Mesenteric fat pad (tissue), 1 donor: ENCODE data around the gene EMC8. TPM values are rescaled to one million over a fixed set of nuclear protein-coding genes. Genes with fewer than 3 reads are reported as not detected.

Experiments
- DNase-seq: peaks from one replicate; pipeline ENCODE4 v3.0.0-alpha.2; 2020; ENCODE audit warnings: low spot score
- total RNA-seq: library from RNA; stranded (reverse); fragmentation: NEBNext Ultra II Directional; extraction: Animal tissue kit (Norgen Biotek cat#: 25700); gene quantifications from one replicate; pipeline ENCODE4 v1.2.1, GENCODE V29; 2021
- donor health status: DM: yes; HTN: yes; CAD: no.

The EMC8 gene
- total RNA-seq, 1 donor from 2014 or later = 31.5 TPM

DNA sequence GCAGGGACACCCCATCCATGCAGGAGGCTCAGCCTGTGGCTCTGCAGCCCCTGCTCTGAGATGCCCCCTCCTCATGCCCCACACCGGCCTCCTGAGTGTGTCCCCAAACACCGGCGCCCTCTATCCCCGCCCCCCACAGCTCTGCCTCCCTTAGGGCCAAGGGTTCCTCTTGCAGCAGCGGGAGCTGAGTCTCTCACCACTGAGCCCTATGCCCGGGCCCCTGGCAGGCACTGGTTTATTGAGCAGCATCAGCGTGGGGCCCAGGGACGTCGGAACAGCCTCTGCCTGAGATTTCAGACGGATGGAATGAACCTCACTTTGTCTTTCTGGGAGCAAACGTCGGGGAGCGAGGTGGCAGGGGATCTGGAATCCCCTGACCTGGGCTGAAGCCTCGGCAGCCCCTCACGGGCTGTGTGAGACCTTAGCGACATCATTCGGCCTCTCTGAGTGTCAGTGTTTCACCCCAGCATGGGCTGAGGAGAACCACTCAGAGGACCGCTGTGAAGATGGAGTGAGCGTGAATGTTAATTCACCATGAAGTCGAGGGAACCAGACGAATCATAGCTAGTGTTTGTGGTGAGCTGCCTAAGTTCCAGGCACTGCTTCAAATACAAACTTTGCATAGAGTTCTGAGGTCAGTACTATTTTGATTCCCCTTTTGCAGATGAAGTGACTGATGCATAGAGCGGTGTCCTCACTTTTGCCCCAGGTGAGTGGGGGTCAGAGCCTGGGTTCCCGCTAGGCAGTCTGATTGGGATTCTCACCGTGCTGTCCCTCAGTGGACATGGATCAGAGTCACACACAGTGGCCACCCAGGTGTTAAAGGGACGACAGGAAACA, 43.2 kb downstream of the EMC8 start:
- no peak for DNase-seq

DNA sequence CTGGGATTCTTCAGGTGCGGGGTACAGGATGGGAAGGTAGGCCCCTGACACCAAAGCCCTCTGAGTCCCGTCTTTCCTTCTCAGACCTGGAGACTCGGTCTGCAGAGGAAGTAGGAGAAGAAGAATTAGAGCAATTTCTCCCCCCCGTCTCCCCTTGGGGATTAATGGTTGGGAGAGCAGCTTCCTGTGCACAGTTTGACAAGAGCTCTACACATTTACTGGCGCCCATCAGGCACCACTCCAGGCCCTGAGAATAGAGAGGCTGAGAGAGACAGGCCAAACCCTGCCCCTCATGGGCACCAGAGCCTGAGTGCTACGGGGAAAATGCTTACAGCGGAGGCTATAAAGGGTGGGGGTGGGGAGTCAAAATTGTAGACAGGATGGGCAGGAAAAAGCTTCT, 44.9 kb downstream of the EMC8 start:
- no peak for DNase-seq

DNA sequence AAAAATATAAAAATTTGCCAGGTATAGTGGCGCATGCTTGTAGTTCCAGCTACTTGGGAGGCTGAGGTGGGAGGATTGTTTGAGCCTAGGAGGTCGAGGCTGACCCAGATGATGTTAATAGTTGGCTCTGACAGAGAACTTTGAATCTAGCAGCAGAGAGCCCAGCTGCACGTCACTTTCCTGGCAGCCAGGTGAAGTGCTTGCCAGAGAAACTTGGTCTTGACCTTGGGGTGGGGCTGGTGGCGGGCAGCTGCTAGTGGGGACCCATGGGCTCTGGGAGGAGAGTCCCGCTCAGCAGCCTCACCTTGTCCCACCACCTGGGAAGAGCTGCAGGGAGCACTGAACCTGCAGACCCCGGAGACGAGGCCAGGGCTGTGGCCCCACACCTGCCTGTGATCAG, 45.4 kb downstream of the EMC8 start:
- no peak for DNase-seq

DNA sequence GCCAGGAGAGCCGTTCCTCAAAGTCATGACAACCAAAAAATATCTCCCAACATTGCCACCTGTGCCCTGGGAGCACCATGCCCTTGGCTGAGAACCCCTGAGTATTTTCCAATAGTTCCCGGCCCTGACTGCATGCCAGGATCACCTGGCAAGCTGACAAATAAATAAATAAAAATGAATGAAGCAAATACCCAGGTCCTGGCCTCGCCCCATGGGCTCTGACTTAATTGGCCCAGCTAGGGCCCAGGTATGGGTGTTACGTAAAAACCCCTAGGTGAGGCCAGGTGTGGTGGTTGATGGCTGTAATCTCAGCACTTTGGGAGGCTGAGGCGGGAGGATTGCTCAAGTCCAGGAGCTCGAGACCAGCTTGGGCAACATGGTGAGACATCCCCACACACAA, 45.8 kb downstream of the EMC8 start:
- DNase-seq = no peak

DNA sequence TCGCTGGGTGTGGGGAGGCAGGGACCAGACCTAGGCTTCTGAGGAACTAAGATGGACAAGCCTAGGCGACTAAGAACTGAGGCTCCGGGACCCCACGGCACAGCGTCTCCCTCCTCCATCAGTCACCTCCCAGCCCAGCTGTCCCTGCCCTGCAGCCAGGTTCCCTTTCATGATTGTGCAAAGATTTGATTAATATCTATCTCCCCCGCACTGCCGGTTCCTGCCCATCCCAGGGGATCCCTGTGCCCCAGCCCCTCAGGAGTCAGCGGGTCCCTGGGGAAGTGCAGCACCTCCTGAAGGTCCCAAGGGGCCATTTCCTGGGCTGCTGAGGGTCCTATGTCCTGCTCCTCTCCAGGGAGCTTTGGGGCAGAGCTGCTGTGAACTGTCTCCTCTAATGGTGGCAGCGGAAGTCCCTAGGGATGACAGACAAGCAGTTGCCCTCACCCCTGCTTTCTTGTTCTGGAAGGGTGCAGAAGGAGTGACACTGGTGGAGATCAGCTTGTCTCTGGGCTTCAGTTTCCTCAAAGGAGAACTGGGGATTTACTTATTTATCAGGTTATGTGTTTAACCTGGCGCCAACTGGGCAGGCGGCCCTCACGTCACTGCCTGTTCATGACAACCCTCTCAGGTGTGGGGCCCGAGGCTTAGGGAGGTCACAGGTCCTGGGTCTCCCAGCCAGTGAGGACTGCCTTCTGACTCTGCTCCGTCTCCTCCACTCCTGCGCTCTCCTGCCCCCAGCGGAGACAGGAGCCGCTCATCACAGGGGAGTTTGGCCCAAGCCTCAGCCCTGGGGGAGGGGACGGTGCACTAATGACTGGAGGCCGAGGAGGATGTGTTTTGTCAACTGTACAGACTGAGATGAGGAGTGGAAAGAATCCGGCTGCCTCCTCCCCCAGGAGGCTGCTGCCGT, 46.6 kb downstream of the EMC8 start:
- DNase-seq = no peak

DNA sequence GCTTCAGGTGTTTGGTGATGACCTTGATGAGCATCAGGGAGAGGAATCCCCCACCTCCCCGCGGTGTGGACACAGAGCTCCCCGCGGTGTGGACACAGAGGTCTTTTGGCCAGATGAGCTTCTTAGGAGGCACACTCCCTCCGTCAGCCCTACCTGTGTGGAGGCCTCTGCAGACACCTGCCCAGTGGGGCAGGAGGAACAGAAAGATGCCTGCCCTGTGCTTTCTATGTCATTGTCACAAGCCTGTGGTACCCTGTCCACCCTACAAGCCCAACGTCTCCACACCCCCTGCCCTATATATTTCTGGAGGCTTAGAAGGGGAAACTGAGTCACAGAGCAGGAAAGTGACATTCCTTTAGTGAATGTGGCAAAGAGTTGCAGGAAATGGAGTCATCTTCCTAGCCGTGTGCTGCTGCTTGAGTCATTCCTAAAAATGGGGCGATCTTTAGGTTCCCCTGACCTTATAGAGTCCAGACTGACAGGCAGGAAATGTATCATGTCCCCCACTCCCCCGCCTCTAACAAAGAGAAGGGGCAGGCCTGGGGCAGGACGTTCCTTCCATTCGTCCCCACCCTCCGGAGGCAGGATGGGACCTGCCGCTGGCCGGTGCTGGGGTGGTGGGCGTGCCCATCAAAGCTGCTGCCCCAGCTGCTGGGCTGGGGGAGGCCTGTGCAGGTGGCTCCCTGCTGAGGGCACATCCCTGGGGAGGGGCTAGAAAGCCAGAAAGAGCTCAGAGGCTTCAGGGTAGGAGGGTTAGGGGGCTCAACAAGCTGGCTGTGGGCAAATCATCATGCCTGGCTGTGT, 47.4 kb downstream of the EMC8 start:
- DNase-seq = no peak

DNA sequence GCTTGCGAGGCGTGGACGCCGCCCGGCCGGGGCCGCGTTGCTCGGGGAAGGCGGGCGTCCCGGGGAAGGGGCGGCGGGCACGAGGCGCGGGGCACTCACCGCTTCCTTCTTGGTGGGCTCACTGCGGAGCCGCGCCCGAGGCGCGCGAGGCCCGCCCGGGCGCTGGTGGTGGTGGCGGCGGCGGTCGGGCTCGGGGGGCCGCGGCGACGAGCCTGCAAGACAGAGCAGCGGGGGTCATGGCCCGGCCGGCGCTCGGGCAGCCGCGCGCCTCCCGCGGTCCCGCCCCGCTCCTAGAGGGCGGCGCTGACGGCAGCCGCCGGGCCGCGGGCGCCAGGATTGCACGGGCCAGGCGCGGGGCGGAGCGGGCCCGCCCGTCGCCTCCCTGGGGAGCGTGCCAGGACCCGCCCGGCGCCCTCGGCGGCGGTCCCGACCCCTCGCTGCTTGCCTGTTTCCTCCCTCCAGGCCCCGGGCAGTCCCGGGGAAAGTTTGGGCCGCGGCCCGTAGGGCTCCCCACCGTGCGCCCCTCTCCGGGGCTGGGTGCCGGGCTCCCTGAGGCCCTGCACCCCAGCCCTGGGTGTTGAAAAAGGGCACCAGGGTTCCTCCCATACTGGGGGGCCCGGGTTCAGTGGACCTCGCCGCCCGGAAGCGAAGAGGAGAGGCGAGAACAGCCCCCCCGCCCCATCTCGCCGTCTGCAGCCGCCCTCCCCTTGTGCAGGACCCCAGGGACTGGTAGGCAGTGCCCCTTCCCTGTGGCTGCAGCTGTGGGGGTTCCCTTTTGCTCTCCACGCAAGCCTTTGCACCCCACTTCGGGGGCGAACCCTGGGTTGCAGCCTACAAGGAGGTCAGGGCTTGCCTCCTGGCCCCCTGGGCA, 48.3 kb downstream of the EMC8 start, which contains the start of gene C16orf74:
C16orf74 (minus strand) TSS at position 270 of the 871 bp plus-strand sequence. CDS start 15,879 bp downstream, outside the sequence.
- no peak for DNase-seq

DNA sequence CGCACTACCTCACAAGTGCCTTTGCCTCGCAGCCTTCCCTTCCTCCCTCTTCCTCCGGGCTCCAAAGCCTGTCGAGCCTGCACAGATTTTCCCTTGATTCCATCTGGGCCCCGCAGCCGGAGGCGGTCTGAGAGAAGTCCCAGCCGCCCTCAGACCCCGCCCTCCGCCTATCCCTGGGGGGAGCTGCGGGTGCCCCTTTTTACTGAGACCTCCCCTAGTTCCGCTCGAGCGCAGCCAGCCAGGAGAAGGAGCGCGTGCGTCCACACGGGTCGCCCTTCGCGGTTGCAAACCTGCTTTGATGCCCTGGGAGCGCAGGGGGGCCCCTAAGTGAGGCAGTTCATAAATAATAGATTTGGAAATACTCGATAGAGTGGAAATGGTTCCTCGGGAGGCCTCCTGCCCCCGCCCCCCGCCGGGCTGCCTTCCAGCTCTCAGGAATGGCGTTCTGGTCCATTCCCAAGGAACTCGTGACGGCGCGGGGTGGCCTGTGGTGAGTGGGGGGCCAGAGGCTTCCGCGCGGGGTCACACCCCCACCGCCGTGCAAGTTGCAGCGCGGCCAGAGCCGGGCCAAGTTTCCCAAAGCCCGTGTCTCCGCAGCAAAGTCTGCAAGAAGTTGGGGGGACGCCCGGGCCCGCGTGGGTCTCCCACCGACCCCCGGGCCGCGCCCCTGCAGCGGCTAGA, 49.1 kb downstream of the EMC8 start:
- DNase-seq = no peak

DNA sequence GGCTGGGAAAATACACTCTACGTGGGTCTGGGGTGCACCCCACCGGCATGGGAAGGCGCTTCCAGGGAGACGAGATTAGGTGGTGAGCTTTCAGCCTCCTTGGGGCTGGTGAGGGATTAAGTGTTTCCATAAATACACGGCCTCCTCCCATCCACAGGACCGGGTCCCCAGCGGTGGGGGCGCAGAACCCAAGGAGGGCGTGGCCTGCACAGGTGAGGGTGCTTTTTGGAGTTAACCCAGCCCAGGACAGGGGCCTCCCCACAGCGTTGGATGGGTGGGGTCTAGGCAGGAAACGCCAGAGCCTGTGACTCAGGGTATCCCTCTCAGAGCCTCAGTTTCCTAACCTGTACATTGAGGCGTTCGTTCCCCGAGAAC, 49.6 kb downstream of the EMC8 start:
- DNase-seq = no peak

DNA sequence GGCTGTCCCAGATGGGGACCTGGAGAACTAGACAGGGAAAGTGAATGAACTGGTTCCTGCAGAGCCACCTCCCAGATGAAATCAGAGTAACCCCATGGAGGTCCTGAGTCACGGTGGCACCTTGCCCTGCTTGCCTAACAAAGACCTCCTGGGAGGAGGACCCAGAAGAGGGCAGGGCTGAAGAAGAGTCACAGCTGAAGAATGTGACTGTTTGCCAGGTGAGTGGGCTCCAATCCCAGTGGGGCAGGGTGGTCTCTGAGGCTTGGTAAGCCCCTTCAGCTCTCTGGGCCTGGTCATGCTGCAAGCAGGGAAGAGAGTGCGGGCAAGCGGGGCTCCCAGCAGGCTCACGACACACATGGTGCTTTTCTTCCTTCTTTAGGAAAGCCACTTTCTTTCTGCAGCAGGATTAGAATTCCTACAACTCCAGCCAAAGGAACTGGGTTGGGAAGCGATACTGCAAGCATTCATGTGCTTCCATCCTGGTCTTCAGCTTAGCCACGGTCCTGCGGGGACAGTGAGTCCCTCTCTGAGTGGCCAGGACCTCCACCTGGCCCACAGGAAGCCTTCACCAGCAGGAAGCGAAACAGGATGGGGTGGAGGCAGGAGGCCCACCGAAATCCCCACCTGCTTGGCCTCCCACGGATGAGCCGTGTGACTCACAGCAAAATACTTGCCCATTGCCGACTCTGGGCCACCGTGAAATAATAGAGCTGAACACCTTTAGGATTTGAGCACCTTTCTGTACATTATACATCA, 52.7 kb downstream of the EMC8 start:
- DNase-seq = no peak

DNA sequence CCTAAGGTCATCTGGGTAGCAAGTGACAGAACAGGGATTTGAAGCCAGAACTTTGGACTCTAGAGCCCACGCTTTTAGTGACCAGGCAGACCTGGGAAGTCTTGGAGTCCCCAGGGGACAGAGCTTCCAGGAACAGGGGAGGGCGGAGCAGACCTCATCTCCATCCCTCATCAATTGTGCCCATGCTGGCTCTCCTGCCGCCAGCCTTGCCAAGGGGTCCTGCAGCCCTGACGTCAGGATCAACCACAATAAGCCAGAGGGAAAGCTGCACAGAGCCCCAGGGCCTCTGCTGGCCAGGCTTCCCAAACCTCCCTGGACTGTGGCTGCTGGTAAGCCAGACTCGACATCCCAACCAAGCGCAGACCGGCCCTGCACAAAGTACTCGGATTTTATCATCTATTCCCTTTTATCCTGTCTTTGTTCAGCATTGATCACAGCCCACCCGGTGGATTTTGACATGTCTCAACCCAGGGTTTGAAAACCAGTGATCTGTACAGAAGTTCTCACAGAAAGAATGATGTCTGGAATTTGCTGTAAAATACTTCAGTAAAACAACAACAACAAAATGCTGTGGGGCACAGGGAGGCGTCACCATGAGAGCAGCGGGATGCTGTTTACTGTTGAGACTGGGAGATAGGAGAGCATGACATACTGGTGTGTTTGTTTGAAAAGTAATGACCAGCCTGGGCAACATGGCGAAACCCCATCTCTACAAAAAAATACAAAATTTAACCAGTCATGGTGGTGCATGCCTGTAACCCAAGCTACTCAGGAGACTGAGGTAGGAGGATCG, 60.2 kb downstream of the EMC8 start:
- DNase-seq = no peak

DNA sequence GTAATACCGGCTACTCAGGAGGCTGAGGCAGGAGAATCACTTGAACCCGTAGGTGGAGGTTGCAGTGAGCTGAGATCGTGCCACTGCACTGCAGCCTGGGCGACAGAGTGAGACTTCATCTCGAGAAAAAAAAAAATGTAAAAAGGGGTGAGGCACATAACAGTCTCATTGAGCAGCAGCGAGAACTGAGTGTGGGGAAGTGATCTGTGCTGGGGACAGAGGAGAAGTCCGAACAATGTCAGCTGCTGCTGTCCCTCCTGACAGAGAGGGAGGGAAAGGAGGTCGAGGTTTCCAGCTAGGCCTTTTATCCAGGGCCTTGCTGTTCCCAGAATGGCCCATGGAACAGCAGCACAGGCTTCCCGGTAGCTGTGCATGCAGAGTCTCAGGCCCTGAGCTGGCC, 62.4 kb downstream of the EMC8 start:
- DNase-seq = no peak

DNA sequence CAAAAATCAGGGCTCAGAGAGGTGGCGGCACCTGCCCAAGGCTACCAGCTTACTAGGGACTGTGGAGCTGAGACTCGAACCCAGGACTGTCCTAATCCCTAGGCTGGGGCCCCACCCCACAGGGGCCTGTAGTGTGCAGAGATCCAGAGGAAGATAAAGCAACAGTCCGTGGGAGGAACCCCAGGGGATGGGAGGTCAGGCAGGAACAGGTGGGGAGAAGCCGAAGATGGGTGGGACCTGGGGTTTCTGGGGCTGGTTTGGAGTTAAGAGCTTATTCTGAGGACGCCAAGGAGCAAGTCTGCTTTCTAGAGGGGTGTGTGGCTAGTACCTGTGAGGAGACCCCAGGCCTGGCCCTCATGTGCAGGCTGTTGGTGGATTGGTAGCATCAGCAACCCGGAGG, 63.4 kb downstream of the EMC8 start:
- DNase-seq = no peak

DNA sequence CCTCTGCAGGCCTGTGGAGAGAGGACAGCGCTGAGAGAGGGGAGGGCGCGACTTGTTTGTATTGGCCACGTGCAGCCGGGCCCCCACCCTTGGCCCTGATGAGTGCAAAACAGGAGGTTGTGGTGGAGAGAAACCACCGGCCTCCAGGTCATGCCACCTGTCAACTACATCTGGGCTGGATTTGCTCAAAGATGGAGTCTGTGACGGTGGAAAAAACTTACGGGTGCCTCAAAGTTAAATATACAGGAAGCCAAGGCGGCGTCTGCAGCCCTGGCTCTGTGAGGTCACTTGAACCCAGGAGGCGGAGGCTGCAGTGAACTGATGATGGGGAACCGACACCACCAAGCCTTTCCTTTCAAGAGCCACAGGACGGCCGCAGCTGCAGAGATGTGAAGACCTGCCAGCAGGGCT, 64.1 kb downstream of the EMC8 start:
- DNase-seq = no peak

DNA sequence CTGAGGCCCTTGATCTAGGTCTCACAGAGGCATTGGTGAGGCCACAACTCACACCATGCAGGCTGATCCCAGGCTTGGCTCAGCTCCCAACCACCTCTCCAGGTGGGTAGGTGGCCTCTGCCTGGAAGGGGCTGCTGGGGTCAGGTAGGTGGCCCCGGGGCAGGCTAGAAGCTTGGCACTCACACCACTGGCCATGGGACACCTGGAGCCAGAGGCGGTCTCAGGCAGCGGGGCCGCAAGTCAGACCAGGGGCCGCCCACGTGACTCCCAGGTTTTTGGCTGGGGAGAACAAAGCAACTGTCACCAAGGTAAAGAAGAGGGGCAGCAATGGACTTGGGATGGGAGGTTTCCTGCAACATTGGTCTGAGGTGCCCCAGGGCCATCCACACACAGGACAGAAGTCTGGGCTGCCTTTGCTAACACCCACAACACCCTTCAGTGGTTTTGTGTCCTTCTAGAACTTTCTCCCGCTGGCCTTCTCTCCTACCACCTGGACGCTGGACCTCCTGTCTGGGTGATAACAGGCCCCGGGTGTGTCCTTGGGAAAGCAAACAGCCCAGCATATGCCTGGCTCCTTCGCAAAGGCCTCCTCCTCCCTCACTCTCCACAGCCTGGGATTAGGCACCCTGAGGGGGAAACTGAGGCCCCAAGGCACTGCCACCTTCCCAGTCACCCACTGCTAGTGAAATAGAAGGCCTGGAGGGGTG, 64.9 kb downstream of the EMC8 start:
- no peak for DNase-seq

DNA sequence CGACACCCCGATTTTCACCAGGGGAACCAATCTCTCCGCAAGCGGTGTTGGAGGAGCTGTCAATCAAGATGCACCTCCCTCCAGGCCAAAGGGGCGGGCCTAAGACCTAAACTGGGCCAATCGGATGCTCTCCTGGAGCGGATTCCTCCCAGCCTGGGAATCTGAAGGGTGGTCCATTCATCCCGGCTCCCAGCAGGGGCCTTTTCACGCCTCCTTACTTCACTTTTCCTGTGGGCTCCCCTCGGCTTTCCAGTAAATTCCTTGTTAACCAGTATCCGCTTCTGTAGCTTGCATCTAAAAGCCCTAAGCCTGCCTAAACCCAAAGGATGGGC, 65.5 kb downstream of the EMC8 start:
- no peak for DNase-seq

DNA sequence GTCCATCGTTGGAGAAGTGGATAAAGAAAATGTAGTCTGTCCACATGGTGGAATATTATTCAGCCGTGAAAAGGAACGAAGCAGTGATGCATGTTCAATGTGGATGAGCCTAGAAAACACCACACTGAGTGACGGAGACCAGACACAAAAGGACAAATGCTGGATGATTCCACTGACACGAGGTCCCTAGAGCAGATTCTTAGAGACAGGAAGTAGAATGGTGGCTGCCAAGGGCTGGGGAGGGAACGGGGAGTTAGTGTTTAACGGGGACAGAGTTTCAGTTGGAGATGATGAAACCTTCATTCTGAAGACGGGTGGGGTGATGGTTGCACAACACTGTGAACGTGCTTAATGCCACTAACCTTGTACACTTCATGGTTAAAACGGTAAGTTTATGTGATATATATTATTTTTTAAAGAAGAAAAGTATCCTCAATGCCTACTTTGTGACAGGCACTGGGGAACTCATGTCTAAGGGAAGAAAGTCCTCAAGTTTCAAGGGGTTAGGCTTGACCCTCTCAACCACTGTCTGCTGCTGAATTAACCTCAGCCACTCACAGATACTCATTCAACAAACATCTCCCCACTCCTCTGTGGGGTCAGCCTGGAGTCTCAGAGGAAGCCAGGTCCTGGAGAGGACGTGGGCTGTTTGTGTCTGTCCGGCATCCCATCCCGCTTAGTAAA, 66.0 kb downstream of the EMC8 start:
- no peak for DNase-seq
